GM06990 (cell line): ENCODE measurements around the gene ZNF654.
"Not testable (repeated sequence)": the region's sequence is repeated elsewhere in the genome, so short reads cannot be mapped to it uniquely, and the experiment has no call there.

Experiments
- DNase-seq: peaks from one replicate; pipeline ENCODE4 v3.0.0-alpha.2; 2011; ENCODE audit not compliant: insufficient read length; ENCODE audit errors: extremely low read depth
- H3K27me3 ChIP-seq: replicated peaks from 2 replicates; pipeline ENCODE4 v1.6.0; 2011; ENCODE audit warnings: low read length; ENCODE audit not compliant: control insufficient read depth, insufficient read depth
- H3K36me3 ChIP-seq: 2 replicates; pipeline ENCODE4 v1.5.1; 2011; ENCODE audit warnings: low read length; ENCODE audit not compliant: control insufficient read depth, insufficient read depth
- H3K4me3 ChIP-seq: replicated peaks from 2 replicates; pipeline ENCODE4 v1.5.1; 2011; ENCODE audit warnings: low read depth, mild to moderate bottlenecking, control low read depth, low read length
- CTCF ChIP-seq: IDR thresholded peaks from 2 replicates; pipeline ENCODE4 v1.5.1; 2011; ENCODE audit warnings: low read length, control low read depth, mild to moderate bottlenecking, inconsistent platforms; ENCODE audit not compliant: insufficient read depth, poor library complexity, severe bottlenecking

ZNF654 gene

GRCh38 chr3:88168171-88168570 is 109.1 kb downstream of the ZNF654 start:
- no peak for TF ChIP-seq CTCF
- Histone ChIP-seq H3K27me3 (no peaks in the 10 kb centered on the region), H3K4me3 (no peak overlapping the region), H3K36me3 (no peaks in the 10 kb centered on the region)
- no peak for DNase-seq

- peak; percentile 57 for TF ChIP-seq CTCF
- DNase-seq = peak; percentile 7
- no peak overlapping the region for H3K4me3 ChIP-seq
- H3K27me3 ChIP-seq = no peaks in the 10 kb centered on the region
- H3K36me3 ChIP-seq = no peaks in the 10 kb centered on the region
Observed at GRCh38 chr3:88180398-88180999, 121.4 kb downstream of the ZNF654 start.

- H3K27me3 ChIP-seq, H3K36me3 ChIP-seq, DNase-seq, H3K4me3 ChIP-seq: not testable (repeated sequence)
Observed at GRCh38 chr3:88182165-88182918, 123.3 kb downstream of the ZNF654 start.

- DNase-seq = no peak
- no peaks in the 10 kb centered on the region for H3K27me3 ChIP-seq
- TF ChIP-seq CTCF = no peak
- H3K4me3 ChIP-seq = no peak overlapping the region
- H3K36me3 ChIP-seq = no peaks in the 10 kb centered on the region
Observed at GRCh38 chr3:88188436-88188835, 129.4 kb downstream of the ZNF654 start.

GRCh38 chr3:88189361-88189810 is 130.3 kb downstream of the ZNF654 start:
- H3K27me3 ChIP-seq = no peaks in the 10 kb centered on the region
- no peaks in the 10 kb centered on the region for H3K36me3 ChIP-seq
- peak; percentile 9 for DNase-seq
- H3K4me3 ChIP-seq = no peak overlapping the region
- no peak for TF ChIP-seq CTCF

- H3K36me3 ChIP-seq = no peaks in the 10 kb centered on the region
- H3K27me3 ChIP-seq = no peaks in the 10 kb centered on the region
- TF ChIP-seq CTCF = no peak
- no peak for DNase-seq
- no peak overlapping the region for H3K4me3 ChIP-seq
Observed at GRCh38 chr3:88191872-88192409, 132.9 kb downstream of the ZNF654 start.
